Measurements from ENCODE around the gene SIRT1.

- TF ChIP-seq, protein P1, sequence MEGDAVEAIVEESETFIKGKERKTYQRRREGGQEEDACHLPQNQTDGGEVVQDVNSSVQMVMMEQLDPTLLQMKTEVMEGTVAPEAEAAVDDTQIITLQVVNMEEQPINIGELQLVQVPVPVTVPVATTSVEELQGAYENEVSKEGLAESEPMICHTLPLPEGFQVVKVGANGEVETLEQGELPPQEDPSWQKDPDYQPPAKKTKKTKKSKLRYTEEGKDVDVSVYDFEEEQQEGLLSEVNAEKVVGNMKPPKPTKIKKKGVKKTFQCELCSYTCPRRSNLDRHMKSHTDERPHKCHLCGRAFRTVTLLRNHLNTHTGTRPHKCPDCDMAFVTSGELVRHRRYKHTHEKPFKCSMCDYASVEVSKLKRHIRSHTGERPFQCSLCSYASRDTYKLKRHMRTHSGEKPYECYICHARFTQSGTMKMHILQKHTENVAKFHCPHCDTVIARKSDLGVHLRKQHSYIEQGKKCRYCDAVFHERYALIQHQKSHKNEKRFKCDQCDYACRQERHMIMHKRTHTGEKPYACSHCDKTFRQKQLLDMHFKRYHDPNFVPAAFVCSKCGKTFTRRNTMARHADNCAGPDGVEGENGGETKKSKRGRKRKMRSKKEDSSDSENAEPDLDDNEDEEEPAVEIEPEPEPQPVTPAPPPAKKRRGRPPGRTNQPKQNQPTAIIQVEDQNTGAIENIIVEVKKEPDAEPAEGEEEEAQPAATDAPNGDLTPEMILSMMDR (conservative IDR thresholded peaks at IDR 0.05) = no peak; the same call in 1 of the 2 replicates
- no peak for TF ChIP-seq ZFX (IDR thresholded peaks at IDR 0.05)
Measured at GRCh38 chr10:67884313-67884841, at the start of gene SIRT1.
